Regular cardiac myocyte (primary cell): ENCODE results near the gene FGFBP3. TPM values are rescaled to one million over a fixed set of nuclear protein-coding genes. Genes with fewer than 3 reads are reported as not detected.

Experiments used
- total RNA-seq: library from RNA; depleted of rRNA; stranded (reverse); fragments of >200 nt; gene quantifications from 2 replicates; pipeline ENCODE4 v1.2.3, GENCODE V29; 2014

FGFBP3 gene
- 0.56 and 0.77 TPM in 2 replicates for total RNA-seq

GRCh38 chr10:91909117-91909677, at the start of gene FGFBP3:
FGFBP3 (minus strand) TSS chr10:91909486; CDS start chr10:91908969, 517 bp downstream.

GRCh38 chr10:91923371-91924211, 14.3 kb upstream of the FGFBP3 start, which contains the start of gene BTAF1:
BTAF1 (plus strand) TSS chr10:91923770; CDS start chr10:91924077, 307 bp downstream.

Other genes starting within 250 kb of the FGFBP3 start
- 52.0 and 56.1 TPM in 2 replicates for gene TNKS2, start 111.1 kb downstream of the FGFBP3 start, total RNA-seq
- 43.5 and 60.9 TPM in 2 replicates for gene BTAF1, start 14.3 kb upstream of the FGFBP3 start, total RNA-seq